GM21367 (cell line): ENCODE data around the gene DUSP6.

Experiments used
- ATAC-seq: cut with Tn5 transposase; IDR thresholded peaks from one replicate; pipeline ENCODE4 v1.9.1; 2021; ENCODE audit not compliant: unreplicated experiment

Gene DUSP6

GRCh38 chr12:89333564-89334252 is 18.6 kb downstream of the DUSP6 start:
- peak; percentile 67 for ATAC-seq

GRCh38 chr12:89328151-89329030 is 23.9 kb downstream of the DUSP6 start:
- no peak for ATAC-seq

- no peak for ATAC-seq
Measured at GRCh38 chr12:89327486-89328094, 24.7 kb downstream of the DUSP6 start.

- no peak for ATAC-seq
Measured at GRCh38 chr12:89326239-89327040, 25.9 kb downstream of the DUSP6 start.

GRCh38 chr12:89325495-89325894 is 26.8 kb downstream of the DUSP6 start:
- ATAC-seq = no peak

- ATAC-seq = no peak
Measured at GRCh38 chr12:89324437-89324836, 27.9 kb downstream of the DUSP6 start.

- ATAC-seq = no peak
Measured at GRCh38 chr12:89323568-89324218, 28.6 kb downstream of the DUSP6 start.

- no peak for ATAC-seq
Measured at GRCh38 chr12:89320735-89321134, 31.6 kb downstream of the DUSP6 start.

GRCh38 chr12:89319606-89320005 is 32.7 kb downstream of the DUSP6 start:
- ATAC-seq = no peak

- ATAC-seq = no peak
Measured at GRCh38 chr12:89319122-89319521, 33.2 kb downstream of the DUSP6 start.

GRCh38 chr12:89316705-89317139 is 35.6 kb downstream of the DUSP6 start:
- no peak for ATAC-seq

- no peak for ATAC-seq
Measured at GRCh38 chr12:89314060-89314761, 38.1 kb downstream of the DUSP6 start.

- no peak for ATAC-seq
Measured at GRCh38 chr12:89311703-89312293, 40.5 kb downstream of the DUSP6 start.

GRCh38 chr12:89309815-89310214 is 42.5 kb downstream of the DUSP6 start:
- ATAC-seq = no peak

- ATAC-seq = no peak
Measured at GRCh38 chr12:89309440-89309802, 42.9 kb downstream of the DUSP6 start.

GRCh38 chr12:89307474-89308253 is 44.6 kb downstream of the DUSP6 start:
- no peak for ATAC-seq

GRCh38 chr12:89306827-89307473 is 45.4 kb downstream of the DUSP6 start:
- ATAC-seq = no peak

GRCh38 chr12:89305373-89305772 is 46.9 kb downstream of the DUSP6 start:
- ATAC-seq = no peak
